Activated naive CD4-positive, alpha-beta T cell treated with anti-CD3 and anti-CD28 coated beads, Interleukin-2, amount 50 U/mL, for 24 hours (primary cell): ENCODE measurements around the gene CCDC92.

ENCODE experiments used
- H3K27ac Mint-ChIP-seq: one replicate; pipeline ENCODE4 v1.8.0; 2021; ENCODE audit warnings: mild to moderate bottlenecking, mixed read lengths
- H3K27me3 Mint-ChIP-seq: one replicate; pipeline ENCODE4 v1.8.0; 2021; ENCODE audit warnings: mixed read lengths
- H3K36me3 Mint-ChIP-seq: one replicate; pipeline ENCODE4 v1.8.0; 2021; ENCODE audit warnings: mixed read lengths
- H3K4me1 Mint-ChIP-seq: one replicate; pipeline ENCODE4 v1.8.0; 2021; ENCODE audit warnings: mixed read lengths
- H3K4me3 Mint-ChIP-seq: one replicate; pipeline ENCODE4 v1.8.0; 2021; ENCODE audit warnings: mild to moderate bottlenecking, mixed read lengths
- H3K9me3 Mint-ChIP-seq: one replicate; pipeline ENCODE4 v1.8.0; 2021; ENCODE audit warnings: mixed read lengths

CCDC92 gene

DNA sequence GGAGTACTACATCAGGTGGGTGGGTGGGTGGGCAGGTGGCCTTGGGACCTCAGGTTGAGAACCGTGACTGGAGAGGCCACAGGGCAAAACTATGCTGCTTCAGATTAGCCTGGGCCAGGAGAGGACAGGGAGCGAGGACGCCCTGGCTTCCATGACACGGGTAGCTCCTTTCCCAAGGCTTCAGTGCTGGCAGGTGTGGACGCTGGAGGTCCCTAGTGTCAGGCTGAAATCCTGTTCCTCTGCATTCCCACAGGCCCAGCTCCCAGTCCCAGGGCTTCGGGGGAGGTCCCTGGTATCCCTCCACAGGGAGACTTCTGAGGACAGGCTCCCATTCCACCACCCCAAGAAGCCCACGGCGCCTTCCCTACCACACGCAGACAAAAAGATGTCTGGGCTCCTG, 31.6 kb downstream of the CCDC92 start:
- no peaks in the 10 kb centered on the region for H3K9me3 Mint-ChIP-seq
- H3K27me3 Mint-ChIP-seq = no peaks in the 10 kb centered on the region

DNA sequence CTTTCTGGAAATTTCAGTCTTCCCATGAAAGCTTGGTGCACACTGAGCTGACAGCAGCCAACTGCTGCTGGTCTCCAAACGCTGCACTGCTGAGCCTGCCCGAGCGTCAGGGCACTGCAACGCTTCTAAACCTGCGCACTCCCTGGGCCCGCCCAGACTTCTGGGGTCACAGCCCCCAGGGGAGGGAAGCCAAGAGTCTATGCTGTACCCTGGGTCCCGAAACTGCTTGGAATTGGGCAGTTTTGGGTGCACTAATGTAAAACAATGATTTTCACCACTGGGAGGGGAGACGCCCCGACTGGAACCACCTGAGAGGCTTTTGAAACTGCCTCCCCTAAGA, 32.0 kb downstream of the CCDC92 start:
- H3K36me3 Mint-ChIP-seq = peaks cover 16% of the 10 kb centered on the region
- H3K27ac Mint-ChIP-seq = no peak overlapping the region
- no peak overlapping the region for H3K4me3 Mint-ChIP-seq
- H3K27me3 Mint-ChIP-seq = no peaks in the 10 kb centered on the region
- peaks cover 33% of the 10 kb centered on the region for H3K4me1 Mint-ChIP-seq
- no peaks in the 10 kb centered on the region for H3K9me3 Mint-ChIP-seq

More for the DNA sequence above, 31.6 kb downstream of the CCDC92 start:
- Mint-ChIP-seq H3K4me3 (no peak overlapping the region), H3K36me3 (peaks cover 16% of the 10 kb centered on the region), H3K4me1 (peaks cover 36% of the 10 kb centered on the region), H3K27ac (no peak overlapping the region)

GRCh38 chr12:123939716-123940626, 32.7 kb downstream of the CCDC92 start:
- no peak overlapping the region for H3K27ac Mint-ChIP-seq
- no peaks in the 10 kb centered on the region for H3K9me3 Mint-ChIP-seq
- H3K27me3 Mint-ChIP-seq = no peaks in the 10 kb centered on the region
- no peak overlapping the region for H3K4me3 Mint-ChIP-seq
- peaks cover 16% of the 10 kb centered on the region for H3K36me3 Mint-ChIP-seq
- peaks cover 33% of the 10 kb centered on the region for H3K4me1 Mint-ChIP-seq

DNA sequence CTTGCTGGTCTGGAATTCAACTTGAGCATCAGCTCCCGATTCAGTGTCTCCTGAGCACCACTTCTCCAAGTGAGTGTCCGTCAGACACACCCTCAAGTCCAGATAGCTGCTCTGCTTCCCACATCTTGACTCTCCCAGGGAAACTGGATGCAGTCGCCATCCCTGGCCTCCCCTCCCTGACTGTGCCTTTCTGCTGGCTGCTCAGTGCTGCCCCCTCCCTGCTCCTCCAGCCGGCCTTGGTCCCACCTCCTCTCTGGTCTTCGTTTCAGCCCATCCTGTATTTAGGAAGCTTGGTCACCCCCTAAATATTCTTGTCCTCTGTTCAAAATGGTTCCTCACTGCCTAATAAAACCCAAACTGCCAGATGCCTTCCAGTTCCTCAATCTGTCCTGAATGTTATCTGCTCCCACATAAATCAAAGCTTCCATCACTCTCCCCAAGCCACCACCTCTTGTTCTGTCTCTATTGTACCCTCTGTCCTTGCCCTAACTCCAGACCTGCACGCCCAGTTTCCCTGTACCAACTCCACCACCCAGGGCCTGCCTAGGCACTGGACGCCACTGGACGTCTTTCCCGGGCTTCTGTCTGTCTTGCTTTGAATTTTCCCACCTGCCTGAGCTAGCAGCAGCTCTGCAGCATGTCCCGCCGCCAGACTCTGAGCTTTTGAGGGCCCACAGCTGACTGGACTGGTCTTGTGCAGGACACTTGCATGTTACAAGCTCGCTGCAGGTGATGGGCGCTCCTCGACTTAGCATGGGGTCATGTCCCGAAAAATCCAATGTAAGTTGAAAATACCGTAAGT, 33.8 kb downstream of the CCDC92 start:
- peak overlapping the region; percentile 82 for H3K4me3 Mint-ChIP-seq
- H3K9me3 Mint-ChIP-seq = no peaks in the 10 kb centered on the region

GRCh38 chr12:123937707-123938591, 34.7 kb downstream of the CCDC92 start:
- H3K9me3 Mint-ChIP-seq = no peaks in the 10 kb centered on the region
- H3K36me3 Mint-ChIP-seq = peaks cover 13% of the 10 kb centered on the region
- no peaks in the 10 kb centered on the region for H3K27me3 Mint-ChIP-seq
- H3K27ac Mint-ChIP-seq = peak overlapping the region; percentile 90
- H3K4me3 Mint-ChIP-seq = peak overlapping the region; percentile 82
- H3K4me1 Mint-ChIP-seq = peaks cover 35% of the 10 kb centered on the region

More for the DNA sequence above, 33.8 kb downstream of the CCDC92 start:
- peaks cover 13% of the 10 kb centered on the region for H3K36me3 Mint-ChIP-seq
- H3K27ac Mint-ChIP-seq = peak overlapping the region; percentile 90
- H3K4me1 Mint-ChIP-seq = peaks cover 30% of the 10 kb centered on the region
- no peaks in the 10 kb centered on the region for H3K27me3 Mint-ChIP-seq

DNA sequence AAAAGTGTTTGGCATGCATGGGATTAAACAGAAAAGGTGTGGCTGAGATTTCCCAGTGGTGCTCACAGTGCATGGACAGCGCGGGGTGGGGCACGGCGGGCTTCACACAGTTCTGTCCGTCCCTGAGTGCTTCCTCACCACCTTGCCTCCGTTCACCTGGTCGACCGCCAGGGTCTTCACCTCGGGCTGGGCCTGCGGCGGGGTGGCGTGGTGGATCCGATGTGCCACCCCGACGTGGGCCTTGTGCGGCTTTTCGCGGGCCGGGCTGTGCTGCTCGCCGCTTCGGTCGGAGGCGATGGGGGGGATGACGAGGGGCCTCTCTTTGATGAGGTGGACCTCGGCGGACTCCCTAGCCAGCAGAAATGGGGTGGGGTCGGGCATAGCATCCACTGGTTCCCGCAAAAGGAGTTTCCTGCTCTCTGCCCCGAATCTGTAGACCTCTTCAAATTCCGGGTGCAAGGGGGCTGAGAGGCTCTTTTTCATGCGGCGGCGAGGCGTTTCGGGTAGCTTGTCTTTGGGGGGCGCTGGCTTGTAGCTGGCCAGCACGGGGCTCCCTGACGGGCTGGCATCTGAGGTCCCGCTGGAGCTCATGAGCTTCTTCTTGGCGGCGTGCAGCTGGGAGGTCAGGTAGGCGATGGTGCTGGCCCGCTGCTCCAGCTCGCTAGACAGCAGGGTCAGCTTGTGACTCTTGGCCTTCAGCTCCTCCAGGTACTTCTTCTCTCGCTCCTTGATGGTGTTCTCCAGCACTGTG, 35.5 kb downstream of the CCDC92 start:
- peaks cover 10% of the 10 kb centered on the region for H3K36me3 Mint-ChIP-seq
- H3K4me1 Mint-ChIP-seq = peaks cover 43% of the 10 kb centered on the region

GRCh38 chr12:123936471-123936870, 36.2 kb downstream of the CCDC92 start:
- Mint-ChIP-seq H3K4me3 (peak overlapping the region; percentile 73), H3K27me3 (no peaks in the 10 kb centered on the region), H3K27ac (peak overlapping the region; percentile 88), H3K4me1 (peaks cover 49% of the 10 kb centered on the region), H3K36me3 (peaks cover 6% of the 10 kb centered on the region), H3K9me3 (no peaks in the 10 kb centered on the region)

More for the DNA sequence above, 35.5 kb downstream of the CCDC92 start:
- no peaks in the 10 kb centered on the region for H3K27me3 Mint-ChIP-seq
- H3K27ac Mint-ChIP-seq = peak overlapping the region; percentile 90
- no peaks in the 10 kb centered on the region for H3K9me3 Mint-ChIP-seq
- H3K4me3 Mint-ChIP-seq = peak overlapping the region; percentile 82

DNA sequence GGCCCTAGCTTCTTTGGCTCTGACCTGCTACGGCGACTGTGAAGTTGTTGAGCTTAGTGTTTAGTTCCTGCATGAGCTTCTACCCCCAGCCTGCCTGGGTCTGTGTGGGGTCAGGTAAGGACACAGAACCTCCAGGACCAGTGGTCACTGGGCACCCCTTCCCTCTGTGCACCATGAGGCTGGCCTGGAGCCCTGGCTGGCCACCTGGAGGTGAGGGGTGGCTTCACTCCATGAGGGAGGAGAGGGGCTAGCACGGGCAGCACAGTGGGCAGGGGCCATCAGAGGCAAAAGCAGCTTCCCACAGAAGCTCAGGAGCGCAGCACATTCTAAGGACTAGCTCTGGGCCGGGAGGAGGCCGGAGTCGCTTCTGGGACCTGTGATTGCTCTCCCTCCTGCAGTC, 36.7 kb downstream of the CCDC92 start:
- H3K36me3 Mint-ChIP-seq = peaks cover 4% of the 10 kb centered on the region
- H3K4me3 Mint-ChIP-seq = peak overlapping the region; percentile 73
- no peaks in the 10 kb centered on the region for H3K9me3 Mint-ChIP-seq
- H3K27me3 Mint-ChIP-seq = no peaks in the 10 kb centered on the region
- peaks cover 51% of the 10 kb centered on the region for H3K4me1 Mint-ChIP-seq
- H3K27ac Mint-ChIP-seq = no peak overlapping the region

GRCh38 chr12:123934829-123935228, 37.8 kb downstream of the CCDC92 start:
- no peaks in the 10 kb centered on the region for H3K27me3 Mint-ChIP-seq
- no peaks in the 10 kb centered on the region for H3K9me3 Mint-ChIP-seq
- no peak overlapping the region for H3K27ac Mint-ChIP-seq
- no peak overlapping the region for H3K4me3 Mint-ChIP-seq
- H3K4me1 Mint-ChIP-seq = peaks cover 51% of the 10 kb centered on the region
- peaks cover 4% of the 10 kb centered on the region for H3K36me3 Mint-ChIP-seq

GRCh38 chr12:123934016-123934620, 38.5 kb downstream of the CCDC92 start:
- Mint-ChIP-seq H3K9me3 (no peaks in the 10 kb centered on the region), H3K27ac (no peak overlapping the region), H3K4me3 (no peak overlapping the region), H3K4me1 (peaks cover 48% of the 10 kb centered on the region), H3K36me3 (peaks cover 4% of the 10 kb centered on the region), H3K27me3 (no peaks in the 10 kb centered on the region)

DNA sequence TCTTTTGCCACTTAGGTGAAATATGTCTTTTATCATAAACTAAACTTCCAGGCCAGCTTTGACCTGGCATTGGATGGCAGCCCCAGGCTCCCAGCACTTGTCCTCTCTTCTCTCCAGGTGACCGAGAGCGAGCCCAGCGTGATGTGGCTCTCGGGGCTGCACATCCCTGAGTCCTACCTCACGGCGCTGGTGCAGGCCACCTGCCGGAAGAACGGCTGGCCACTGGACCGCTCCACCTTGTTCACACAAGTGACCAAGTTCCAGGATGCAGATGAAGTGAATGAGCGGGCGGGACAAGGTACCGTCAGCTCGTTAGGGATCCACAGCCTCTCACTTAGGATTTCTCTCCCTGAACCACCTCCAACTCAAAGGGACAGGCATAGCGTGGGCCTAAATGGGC, 39.4 kb downstream of the CCDC92 start:
- Mint-ChIP-seq H3K9me3 (no peaks in the 10 kb centered on the region), H3K36me3 (peaks cover 4% of the 10 kb centered on the region), H3K4me1 (peaks cover 39% of the 10 kb centered on the region), H3K27me3 (no peaks in the 10 kb centered on the region), H3K27ac (no peak overlapping the region), H3K4me3 (no peak overlapping the region)

- Mint-ChIP-seq H3K4me3 (peak overlapping the region; percentile 53), H3K9me3 (no peaks in the 10 kb centered on the region), H3K4me1 (peaks cover 28% of the 10 kb centered on the region), H3K27ac (no peak overlapping the region), H3K27me3 (no peaks in the 10 kb centered on the region), H3K36me3 (peaks cover 4% of the 10 kb centered on the region)
Measured at GRCh38 chr12:123931686-123932321, 40.8 kb downstream of the CCDC92 start.

DNA sequence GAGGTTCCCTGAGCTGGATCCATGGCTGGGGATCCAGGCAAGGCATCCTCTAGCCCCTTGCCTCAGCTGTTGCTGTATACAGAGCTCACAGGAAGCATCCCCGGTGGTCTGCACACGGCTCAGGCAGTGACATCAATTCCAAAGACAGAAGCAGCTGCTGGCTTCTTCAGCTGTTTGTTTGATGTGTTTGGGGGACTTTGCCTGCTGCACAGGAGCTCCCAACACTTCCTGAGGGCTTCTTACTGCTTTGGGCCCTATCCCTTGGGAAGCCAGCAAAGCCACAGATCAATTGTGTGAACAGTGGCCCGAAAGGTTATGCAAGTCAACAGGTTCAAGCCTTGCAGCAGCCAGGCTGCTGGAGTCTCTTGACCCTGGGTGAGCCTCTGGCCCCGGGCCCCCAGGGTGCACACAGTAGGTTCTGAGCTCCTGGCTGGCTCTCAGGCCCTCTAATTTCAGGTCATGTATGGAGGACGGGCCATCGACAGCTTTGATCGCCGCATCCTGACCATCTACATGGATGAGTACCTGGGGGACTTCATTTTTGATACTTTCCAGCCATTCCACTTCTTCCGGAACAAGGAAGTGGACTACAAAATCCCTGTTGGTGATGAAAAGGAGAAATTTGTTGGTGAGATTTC, 42.6 kb downstream of the CCDC92 start:
- H3K4me1 Mint-ChIP-seq = peaks cover 21% of the 10 kb centered on the region
- no peak overlapping the region for H3K27ac Mint-ChIP-seq
- no peaks in the 10 kb centered on the region for H3K27me3 Mint-ChIP-seq
- H3K4me3 Mint-ChIP-seq = no peak overlapping the region
- no peaks in the 10 kb centered on the region for H3K9me3 Mint-ChIP-seq
- H3K36me3 Mint-ChIP-seq = no peaks in the 10 kb centered on the region

GRCh38 chr12:123928897-123929296, 43.7 kb downstream of the CCDC92 start:
- peaks cover 21% of the 10 kb centered on the region for H3K4me1 Mint-ChIP-seq
- no peaks in the 10 kb centered on the region for H3K9me3 Mint-ChIP-seq
- no peak overlapping the region for H3K27ac Mint-ChIP-seq
- no peak overlapping the region for H3K4me3 Mint-ChIP-seq
- H3K27me3 Mint-ChIP-seq = no peaks in the 10 kb centered on the region
- H3K36me3 Mint-ChIP-seq = no peaks in the 10 kb centered on the region
